ENCODE results near the gene ZBED1.

DNA sequence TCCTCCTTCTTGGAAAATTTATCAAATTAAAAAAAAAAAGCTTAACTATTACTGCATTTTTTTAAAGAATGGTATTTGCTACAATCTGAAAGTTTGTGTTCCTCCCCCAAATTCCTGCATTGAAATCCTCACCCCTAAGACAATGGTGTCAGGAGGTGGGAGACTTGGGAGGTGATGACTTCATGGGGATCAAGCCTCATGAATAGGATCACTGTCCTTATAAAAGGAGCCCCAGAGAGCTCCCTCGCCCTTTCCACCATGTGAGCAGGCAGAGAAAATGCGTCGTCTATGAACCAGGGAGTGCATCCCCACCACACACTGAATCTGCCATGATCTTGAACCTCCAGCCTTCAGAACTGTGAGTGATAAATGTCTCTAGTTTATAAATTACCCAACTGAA, 38.0 kb downstream of the ZBED1 start:
- TF ChIP-seq, protein P1, sequence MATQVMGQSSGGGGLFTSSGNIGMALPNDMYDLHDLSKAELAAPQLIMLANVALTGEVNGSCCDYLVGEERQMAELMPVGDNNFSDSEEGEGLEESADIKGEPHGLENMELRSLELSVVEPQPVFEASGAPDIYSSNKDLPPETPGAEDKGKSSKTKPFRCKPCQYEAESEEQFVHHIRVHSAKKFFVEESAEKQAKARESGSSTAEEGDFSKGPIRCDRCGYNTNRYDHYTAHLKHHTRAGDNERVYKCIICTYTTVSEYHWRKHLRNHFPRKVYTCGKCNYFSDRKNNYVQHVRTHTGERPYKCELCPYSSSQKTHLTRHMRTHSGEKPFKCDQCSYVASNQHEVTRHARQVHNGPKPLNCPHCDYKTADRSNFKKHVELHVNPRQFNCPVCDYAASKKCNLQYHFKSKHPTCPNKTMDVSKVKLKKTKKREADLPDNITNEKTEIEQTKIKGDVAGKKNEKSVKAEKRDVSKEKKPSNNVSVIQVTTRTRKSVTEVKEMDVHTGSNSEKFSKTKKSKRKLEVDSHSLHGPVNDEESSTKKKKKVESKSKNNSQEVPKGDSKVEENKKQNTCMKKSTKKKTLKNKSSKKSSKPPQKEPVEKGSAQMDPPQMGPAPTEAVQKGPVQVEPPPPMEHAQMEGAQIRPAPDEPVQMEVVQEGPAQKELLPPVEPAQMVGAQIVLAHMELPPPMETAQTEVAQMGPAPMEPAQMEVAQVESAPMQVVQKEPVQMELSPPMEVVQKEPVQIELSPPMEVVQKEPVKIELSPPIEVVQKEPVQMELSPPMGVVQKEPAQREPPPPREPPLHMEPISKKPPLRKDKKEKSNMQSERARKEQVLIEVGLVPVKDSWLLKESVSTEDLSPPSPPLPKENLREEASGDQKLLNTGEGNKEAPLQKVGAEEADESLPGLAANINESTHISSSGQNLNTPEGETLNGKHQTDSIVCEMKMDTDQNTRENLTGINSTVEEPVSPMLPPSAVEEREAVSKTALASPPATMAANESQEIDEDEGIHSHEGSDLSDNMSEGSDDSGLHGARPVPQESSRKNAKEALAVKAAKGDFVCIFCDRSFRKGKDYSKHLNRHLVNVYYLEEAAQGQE (IDR thresholded peaks at IDR 0.05; ENCODE audit: unreplicated experiment) = no peak
- TF ChIP-seq EZH2 (IDR thresholded peaks at IDR 0.05; ENCODE audit: low read depth, unreplicated experiment) = no peak
- TF ChIP-seq CTCF (conservative IDR thresholded peaks at IDR 0.05; ENCODE audit: low read depth in 2 of 2) = no peak
- TF ChIP-seq EZH2phosphoT487 (IDR thresholded peaks at IDR 0.05; ENCODE audit: unreplicated experiment) = no peak
- TF ChIP-seq POLR2AphosphoS5 (IDR thresholded peaks at IDR 0.05; ENCODE audit: low read depth) = no peak
- peak; percentile 14 for TF ChIP-seq JUNB (IDR thresholded peaks at IDR 0.05; ENCODE audit: unreplicated experiment)

All from GM23338 (cell line).